ENCODE results near the gene RANGAP1. TPM values are rescaled to one million over a fixed set of nuclear protein-coding genes. Genes with fewer than 3 reads are reported as not detected.
A peak's percentile ranks its signal among the peaks of the same experiment; 100 is the strongest.

The RANGAP1 gene
- total and polyA plus RNA-seq, 2 of the 13 experiments (the other 11 are each of a cell fraction or from before 2014, with no cell fraction given), result 51.8 to 83.9 TPM

GRCh38 chr22:41286639-41287091 is 678 bp upstream of the RANGAP1 start (continued):
- no peak; the same call in 1 of the 2 replicates for TF ChIP-seq ZNF749 (CRISPR knock-in tag; IDR thresholded peaks at IDR 0.05; ENCODE audit: borderline replicate concordance)
- no peak for TF ChIP-seq FIP1L1 (IDR thresholded peaks at IDR 0.05; ENCODE audit: borderline replicate concordance, insufficient read depth, low read depth, low read length)
- TF ChIP-seq EED (CRISPR knock-in tag; IDR thresholded peaks at IDR 0.05), result no peak

GRCh38 chr22:41285441-41285819 is 557 bp downstream of the RANGAP1 start:
- ChIA-PET CTCF (ENCODE audit: low intra/inter-chr PET ratio, low total read pairs) (no interaction called here), POLR2A (interaction anchor here (0.7 to 6.0 kb wide), 12 partner anchors 12 to 334 kb away, joined by 3 to 49 read pairs (median 5); partner anchors contain the start of genes ACO2, CHADL, PHF5A and RBX1)
- H3K9ac ChIP-seq (ENCODE audit: insufficient read depth, low read depth, low read length), result peak overlapping the region; percentile 94
- H3K36me3 ChIP-seq (replicated peaks in 1 of 2; ENCODE audit: control insufficient read depth in 1 of 2, insufficient read depth in 2 of 2, low read length in 2 of 2), result peaks cover 4 to 24% of the 10 kb centered on the region in 2 experiments
- peaks cover 28% of the 10 kb centered on the region for H3K79me2 ChIP-seq (ENCODE audit: insufficient read depth, low read length)
- DNase-seq (ENCODE audit: low spot score) (peak; percentile 56), ATAC-seq (peak; percentile 51), FAIRE-seq (no peak)
- intact Hi-C loops (cut with micrococcal nuclease; ENCODE audit: unreplicated experiment), result loop anchor here (5.0 to 10.0 kb wide), 2 partner anchors 48 to 159 kb away; partner anchors contain the start of gene TOB2
- peak overlapping the region; percentile 98 for H3K4me2 ChIP-seq (ENCODE audit: low read depth, low read length)
- peak overlapping the region; percentile 88 for H3K27ac ChIP-seq (ENCODE audit: extremely low read length, insufficient read depth, low read length)
- in situ Hi-C loops (cut with HindIII; ENCODE audit: extremely low pct_ligation_motif_present, low pct_unique_long_range_greater_than_20kb), result no loop called here
- H3K4me3 ChIP-seq (replicated peaks in 1 of 3; ENCODE audit: insufficient read depth in 1 of 3, low read depth in 2 of 3, low read length in 3 of 3), result peak overlapping the region; percentile 97 to 100 (median 98)
- no CpG with 5 or more reads among the region's 30 CpGs for WGBS (ENCODE audit: low lambda C conversion rate)
- H2AFZ ChIP-seq (ENCODE audit: low read length), result no peak overlapping the region
- H3K9me3 ChIP-seq (ENCODE audit: low read length), result no peaks in the 10 kb centered on the region
- H3K4me1 ChIP-seq (ENCODE audit: insufficient read depth, low read length), result peaks cover 52% of the 10 kb centered on the region
- BruUV-seq (replicated peaks), result TSS peak; percentile 64
- no peaks in the 10 kb centered on the region for H4K20me1 ChIP-seq (ENCODE audit: insufficient read depth, low read length)
- H3K27me3 ChIP-seq (ENCODE audit: control insufficient read depth in 1 of 2, insufficient read depth in 2 of 2, low read length in 2 of 2), result no peaks in the 10 kb centered on the region; a peak in 1 of 5 replicates
- no peak for TF ChIP-seq YEATS2 (CRISPR knock-in tag; IDR thresholded peaks at IDR 0.05; ENCODE audit: borderline replicate concordance)
- TF ChIP-seq ZNF841 (CRISPR knock-in tag; IDR thresholded peaks at IDR 0.05; ENCODE audit: borderline replicate concordance), result no peak
- 0 out of 2 replicates have a peak, but pooled peaks have one; percentile 31 for TF ChIP-seq TGIF2 (CRISPR knock-in tag; IDR thresholded peaks at IDR 0.05)
- TF ChIP-seq XRCC5 (optimal IDR thresholded peaks at IDR 0.05; ENCODE audit: low read length), result peak; percentile 16
- 0 out of 2 replicates have a peak, but pooled peaks have one; percentile 14 for TF ChIP-seq MTA1 (CRISPR knock-in tag; IDR thresholded peaks at IDR 0.05; ENCODE audit: borderline replicate concordance)
- peak in 1 of 2 experiments; percentile 26; a peak in 2 of 4 replicates for TF ChIP-seq POLR2A (IDR thresholded peaks at IDR 0.05; ENCODE audit: insufficient read depth in 1 of 2, low read depth in 2 of 2, low read length in 2 of 2)
- no peak for TF ChIP-seq IRF2 (CRISPR knock-in tag; IDR thresholded peaks at IDR 0.05)
- peak; percentile 56 for TF ChIP-seq ZFX (CRISPR knock-in tag; IDR thresholded peaks at IDR 0.05; ENCODE audit: low read depth)
- no peak for TF ChIP-seq NCOA5 (CRISPR knock-in tag; IDR thresholded peaks at IDR 0.05)
- TF ChIP-seq MXI1 (IDR thresholded peaks at IDR 0.05; ENCODE audit: borderline replicate concordance, low read depth, low read length), result peak; percentile 37; the same call in 1 of the 3 replicates
- no peak for TF ChIP-seq THAP7 (CRISPR knock-in tag; IDR thresholded peaks at IDR 0.05)
- TF ChIP-seq HNRNPLL (IDR thresholded peaks at IDR 0.05; ENCODE audit: low read depth, low read length, poor library complexity, severe bottlenecking), result peak; percentile 51
- TF ChIP-seq ZNF616 (CRISPR knock-in tag; IDR thresholded peaks at IDR 0.05; ENCODE audit: low read depth), result no peak
- no peak; the same call in 1 of the 2 replicates for TF ChIP-seq POLR2G (IDR thresholded peaks at IDR 0.05; ENCODE audit: low read depth, low read length)
- TF ChIP-seq BRD4 (CRISPR knock-in tag; IDR thresholded peaks at IDR 0.05), result no peak
- TF ChIP-seq RFX5 (IDR thresholded peaks at IDR 0.05; ENCODE audit: low read depth, low read length), result no peak
